ENCODE results near the gene CYP11A1. TPM values are rescaled to one million over a fixed set of nuclear protein-coding genes. Genes with fewer than 3 reads are reported as not detected.

The CYP11A1 gene
- total RNA-seq (ENCODE audit: low replicate concordance) = 0.80 and 1.0 TPM in 2 replicates
- long read RNA-seq, partial matches to known transcripts = 0 of 6 reads
- long read RNA-seq, other reads (novel, unspliced or antisense) = 0 of 6 reads

- peaks cover 24% of the 10 kb centered on the region for H3K27me3 Mint-ChIP-seq
- H3K36me3 Mint-ChIP-seq = no peaks in the 10 kb centered on the region
- H3K9me3 Mint-ChIP-seq = no peaks in the 10 kb centered on the region
- peak within 1 kb of the TSS; percentile 55 for H3K4me3 Mint-ChIP-seq
- TF ChIP-seq, protein P1, sequence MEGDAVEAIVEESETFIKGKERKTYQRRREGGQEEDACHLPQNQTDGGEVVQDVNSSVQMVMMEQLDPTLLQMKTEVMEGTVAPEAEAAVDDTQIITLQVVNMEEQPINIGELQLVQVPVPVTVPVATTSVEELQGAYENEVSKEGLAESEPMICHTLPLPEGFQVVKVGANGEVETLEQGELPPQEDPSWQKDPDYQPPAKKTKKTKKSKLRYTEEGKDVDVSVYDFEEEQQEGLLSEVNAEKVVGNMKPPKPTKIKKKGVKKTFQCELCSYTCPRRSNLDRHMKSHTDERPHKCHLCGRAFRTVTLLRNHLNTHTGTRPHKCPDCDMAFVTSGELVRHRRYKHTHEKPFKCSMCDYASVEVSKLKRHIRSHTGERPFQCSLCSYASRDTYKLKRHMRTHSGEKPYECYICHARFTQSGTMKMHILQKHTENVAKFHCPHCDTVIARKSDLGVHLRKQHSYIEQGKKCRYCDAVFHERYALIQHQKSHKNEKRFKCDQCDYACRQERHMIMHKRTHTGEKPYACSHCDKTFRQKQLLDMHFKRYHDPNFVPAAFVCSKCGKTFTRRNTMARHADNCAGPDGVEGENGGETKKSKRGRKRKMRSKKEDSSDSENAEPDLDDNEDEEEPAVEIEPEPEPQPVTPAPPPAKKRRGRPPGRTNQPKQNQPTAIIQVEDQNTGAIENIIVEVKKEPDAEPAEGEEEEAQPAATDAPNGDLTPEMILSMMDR (conservative IDR thresholded peaks at IDR 0.05) = no peak
- no peak for DNase-seq (ENCODE audit: extremely low spot score, unreplicated experiment)
- H3K27ac Mint-ChIP-seq = no peak within 1 kb of the TSS
- H3K4me1 Mint-ChIP-seq (ENCODE audit: unreplicated experiment) = peaks cover 4% of the 10 kb centered on the region
Measured at GRCh38 chr15:74367296-74367854, at the start of gene CYP11A1. TSS of gene CYP11A1 (minus strand) at chr15:74367646. CDS start at chr15:74367585, 61 bp downstream.

DNA sequence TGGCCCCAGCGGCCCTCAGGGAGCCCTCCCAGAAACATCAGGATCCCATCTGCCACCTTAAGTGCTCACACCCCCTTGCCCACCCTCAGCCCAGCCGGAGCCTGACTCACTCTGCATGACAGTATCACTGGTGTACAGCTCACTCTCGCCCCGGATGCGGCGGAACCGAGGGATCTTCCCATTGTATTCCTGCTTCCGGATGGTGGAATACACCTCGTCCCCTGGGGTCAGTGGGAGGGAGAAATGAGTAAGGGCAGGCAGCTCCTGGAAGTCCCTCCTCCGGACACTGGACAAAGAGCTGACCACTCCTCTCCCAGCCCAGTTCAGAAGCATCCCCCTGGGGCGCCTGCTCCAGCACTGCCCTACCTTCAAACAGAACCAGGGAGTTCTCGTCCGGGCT, 49.8 kb upstream of the CYP11A1 start:
- no peaks in the 10 kb centered on the region for H3K27me3 Mint-ChIP-seq
- H3K36me3 Mint-ChIP-seq = peaks cover 9% of the 10 kb centered on the region
- no peaks in the 10 kb centered on the region for H3K9me3 Mint-ChIP-seq
- no peak overlapping the region for H3K27ac Mint-ChIP-seq
- H3K4me3 Mint-ChIP-seq = no peak overlapping the region
- no peak for DNase-seq (ENCODE audit: extremely low spot score, unreplicated experiment)
- TF ChIP-seq, protein P1 (conservative IDR thresholded peaks at IDR 0.05) = no peak
- peaks cover 31% of the 10 kb centered on the region for H3K4me1 Mint-ChIP-seq (ENCODE audit: unreplicated experiment)

DNA sequence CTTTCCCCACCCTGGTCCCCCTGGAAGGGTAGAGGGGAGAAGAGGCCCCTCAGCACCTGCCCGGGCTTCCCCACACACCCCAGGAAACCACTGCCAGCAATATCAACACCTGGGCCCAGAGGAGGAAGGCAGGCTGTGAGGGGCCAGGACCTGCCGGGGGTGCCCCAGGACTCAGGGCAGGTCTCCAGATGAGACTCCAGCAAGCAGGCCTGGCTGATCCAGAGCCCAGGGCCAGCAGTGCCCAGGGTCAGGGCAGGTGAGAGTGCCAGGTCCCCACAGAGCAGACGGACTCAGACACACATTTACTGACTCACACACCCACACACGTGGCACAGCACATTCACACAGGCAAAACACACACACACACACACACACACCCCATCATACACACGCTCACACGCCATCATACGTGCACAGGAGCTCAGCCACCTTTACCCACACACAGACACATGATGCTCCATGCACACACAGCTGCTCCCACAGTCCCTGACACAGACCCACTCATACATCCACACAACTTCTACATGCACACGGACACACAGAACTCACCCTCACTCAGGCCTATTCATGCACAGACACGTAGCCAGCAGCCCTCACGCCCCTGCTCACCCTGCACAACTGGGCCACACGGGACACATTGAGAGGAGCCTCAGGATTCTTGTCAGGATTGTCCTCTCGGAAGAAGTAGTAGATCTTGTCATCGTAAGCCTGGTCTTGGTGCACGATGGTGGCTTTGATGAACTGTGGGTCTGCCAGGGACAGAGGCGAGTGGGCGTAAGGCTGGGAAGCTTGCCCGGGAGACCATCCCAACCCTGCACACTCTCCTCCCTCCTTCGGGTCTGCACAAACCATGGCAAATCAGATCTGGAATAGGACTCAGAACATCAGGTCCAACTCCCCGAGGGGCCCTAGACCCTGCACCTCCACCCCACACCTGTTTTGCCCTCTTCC, 48.8 kb upstream of the CYP11A1 start:
- TF ChIP-seq, protein P1 (conservative IDR thresholded peaks at IDR 0.05) = no peak
- Mint-ChIP-seq H3K4me3 (no peak overlapping the region), H3K9me3 (no peaks in the 10 kb centered on the region), H3K4me1 (ENCODE audit: unreplicated experiment) (peaks cover 24% of the 10 kb centered on the region), H3K27ac (peak overlapping the region; percentile 38), H3K36me3 (peaks cover 9% of the 10 kb centered on the region), H3K27me3 (no peaks in the 10 kb centered on the region)
- DNase-seq (ENCODE audit: extremely low spot score, unreplicated experiment) = no peak

DNA sequence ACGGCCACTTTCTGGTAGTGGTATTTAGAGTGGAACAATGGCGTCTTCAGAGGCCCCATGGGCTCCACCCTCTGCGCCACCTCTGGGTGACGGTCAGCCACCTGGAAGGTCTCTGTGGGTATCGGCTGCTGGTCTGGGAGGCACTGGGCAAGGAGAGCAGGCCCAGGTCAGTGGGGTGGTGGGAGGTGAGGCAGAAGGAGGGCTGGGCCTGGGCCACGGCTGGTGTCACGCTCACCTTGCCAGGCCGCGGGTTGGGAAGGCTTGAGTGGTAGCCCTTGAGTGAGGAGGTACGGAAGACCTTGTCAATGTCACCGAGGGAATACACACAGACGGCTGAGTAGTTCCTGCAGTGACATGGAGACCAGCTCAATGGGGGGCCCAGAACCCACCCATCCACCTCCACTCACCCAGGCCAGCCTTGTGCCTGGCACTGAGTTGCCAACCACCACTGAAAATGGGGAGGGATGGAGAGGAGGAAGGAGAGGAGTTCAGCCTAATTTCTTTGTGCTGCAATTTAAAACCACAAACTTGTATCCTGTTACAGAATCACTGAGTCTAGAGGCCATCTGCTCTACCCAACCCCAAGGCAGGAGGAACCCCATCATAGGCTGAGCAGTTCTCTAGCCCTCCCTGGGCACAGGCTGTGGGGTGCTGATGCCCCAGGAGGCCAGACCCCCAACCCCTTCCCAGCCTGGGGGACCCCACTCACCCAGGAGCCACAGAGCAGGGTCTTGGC, 47.3 kb upstream of the CYP11A1 start:
- H3K27ac Mint-ChIP-seq = no peak overlapping the region
- TF ChIP-seq, protein P1 (conservative IDR thresholded peaks at IDR 0.05) = no peak
- H3K36me3 Mint-ChIP-seq = peaks cover 9% of the 10 kb centered on the region
- no peaks in the 10 kb centered on the region for H3K27me3 Mint-ChIP-seq
- peaks cover 14% of the 10 kb centered on the region for H3K4me1 Mint-ChIP-seq (ENCODE audit: unreplicated experiment)
- no peak overlapping the region for H3K4me3 Mint-ChIP-seq
- no peak for DNase-seq (ENCODE audit: extremely low spot score, unreplicated experiment)
- H3K9me3 Mint-ChIP-seq = no peaks in the 10 kb centered on the region

DNA sequence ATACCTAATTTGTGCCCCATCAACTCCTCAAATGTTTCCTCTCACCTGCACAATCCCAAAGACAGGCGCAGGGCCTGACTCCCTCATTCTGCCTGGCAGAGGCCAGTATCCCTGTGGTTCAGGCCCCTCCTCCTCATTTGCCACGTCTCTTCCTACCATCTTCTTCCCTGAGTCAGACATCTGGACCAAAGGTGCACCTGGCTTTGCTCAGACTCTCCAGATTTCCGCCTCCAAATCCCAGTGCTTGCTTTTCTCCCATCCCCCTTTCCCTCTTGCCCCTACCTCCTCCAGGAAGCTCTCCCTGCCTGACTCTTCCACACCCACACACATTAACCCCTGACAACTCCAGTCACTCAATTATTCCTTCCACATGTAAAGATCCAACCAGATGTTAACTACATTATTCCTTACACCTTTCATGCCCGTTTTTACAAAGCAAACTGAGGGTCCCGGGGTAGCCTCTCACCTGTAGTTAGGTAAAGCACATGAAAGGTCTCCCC, 46.7 kb upstream of the CYP11A1 start:
- Mint-ChIP-seq H3K4me1 (ENCODE audit: unreplicated experiment) (peaks cover 14% of the 10 kb centered on the region), H3K9me3 (no peaks in the 10 kb centered on the region), H3K27ac (no peak overlapping the region), H3K36me3 (peaks cover 9% of the 10 kb centered on the region), H3K27me3 (no peaks in the 10 kb centered on the region), H3K4me3 (no peak overlapping the region)
- TF ChIP-seq, protein P1 (conservative IDR thresholded peaks at IDR 0.05) = no peak
- no peak for DNase-seq (ENCODE audit: extremely low spot score, unreplicated experiment)
